Measurements from ENCODE around the gene FGF14.
A peak's percentile ranks its signal among the peaks of the same experiment; 100 is the strongest.

Gene FGF14

GRCh38 chr13:101714195-101714594 is 687.7 kb downstream of the FGF14 start:
- no peak overlapping the region for H3K27ac ChIP-seq
- no peak for DNase-seq (ENCODE audit: low read depth, low spot score)

- no peak overlapping the region for H3K27ac ChIP-seq
- DNase-seq (ENCODE audit: low read depth, low spot score) = no peak
Measured at GRCh38 chr13:101712026-101712348, 689.9 kb downstream of the FGF14 start.

DNA sequence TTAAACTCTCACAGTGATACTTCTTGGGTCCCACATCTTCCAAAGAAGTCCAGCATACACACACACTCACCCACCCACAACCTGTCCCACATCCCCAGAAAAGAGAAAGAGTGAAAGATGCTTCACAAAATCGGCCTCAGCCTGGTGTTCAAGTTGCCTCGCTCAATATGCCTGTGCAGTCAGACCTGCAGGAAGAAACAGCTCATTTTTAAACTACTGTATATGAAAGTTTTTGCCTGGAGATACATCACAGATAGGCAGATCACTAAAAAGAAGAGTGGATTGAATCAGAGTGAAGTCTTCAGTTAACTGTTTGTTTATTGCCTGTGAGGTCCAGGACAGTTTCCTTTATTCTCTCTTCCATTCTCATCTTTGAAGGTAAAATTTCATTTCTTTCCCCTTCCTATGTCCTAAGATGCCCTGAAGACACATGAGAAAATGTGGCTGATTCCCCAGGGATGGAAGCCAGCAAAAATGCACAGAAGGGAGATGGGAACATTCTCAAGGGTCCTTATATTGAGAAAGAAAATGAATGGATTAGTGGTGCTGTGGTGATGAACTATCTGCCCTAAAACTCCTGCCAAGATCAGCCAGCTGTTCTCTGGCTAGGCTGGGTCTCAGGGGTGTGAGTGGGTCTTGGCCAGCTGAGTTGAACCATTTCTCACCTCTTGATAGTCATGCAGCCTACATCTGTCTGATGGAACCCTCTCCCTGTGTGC is 690.4 kb downstream of the FGF14 start:
- H3K27ac ChIP-seq = no peak overlapping the region
- no peak for DNase-seq (ENCODE audit: low read depth, low spot score)

- no peak overlapping the region for H3K27ac ChIP-seq
- no peak for DNase-seq (ENCODE audit: low read depth, low spot score)
Measured at GRCh38 chr13:101709952-101710351, 691.9 kb downstream of the FGF14 start.

DNA sequence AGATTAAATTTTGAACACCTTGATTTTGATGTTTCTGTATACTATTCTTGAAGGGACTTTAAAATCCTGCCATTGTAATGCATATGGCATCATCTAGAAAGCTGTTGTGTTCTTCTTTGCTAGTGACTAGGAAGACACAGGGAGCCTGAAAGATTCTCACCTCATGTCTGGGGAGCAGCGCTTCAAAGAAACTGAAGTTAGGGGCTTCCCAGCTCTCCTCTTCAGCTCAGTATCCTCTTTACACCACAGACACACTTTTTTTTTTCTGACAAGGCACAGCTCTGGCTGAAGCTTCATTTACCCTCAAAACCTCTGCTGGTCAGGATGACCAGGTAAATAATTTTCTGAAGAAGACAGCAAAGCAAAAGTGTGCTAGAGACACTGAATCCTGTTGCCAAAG is 693.7 kb downstream of the FGF14 start:
- no peak overlapping the region for H3K27ac ChIP-seq
- no peak for DNase-seq (ENCODE audit: low read depth, low spot score)

- H3K27ac ChIP-seq = no peak overlapping the region
- no peak for DNase-seq (ENCODE audit: low read depth, low spot score)
Measured at GRCh38 chr13:101707659-101708058, 694.2 kb downstream of the FGF14 start.

GRCh38 chr13:101706651-101707050 is 695.2 kb downstream of the FGF14 start:
- H3K27ac ChIP-seq = no peak overlapping the region
- DNase-seq (ENCODE audit: low read depth, low spot score) = peak; percentile 56

GRCh38 chr13:101703838-101704237 is 698.0 kb downstream of the FGF14 start:
- DNase-seq (ENCODE audit: low read depth, low spot score) = no peak
- H3K27ac ChIP-seq = no peak overlapping the region

GRCh38 chr13:101703081-101703480 is 698.8 kb downstream of the FGF14 start:
- no peak for DNase-seq (ENCODE audit: low read depth, low spot score)
- no peak overlapping the region for H3K27ac ChIP-seq

DNA sequence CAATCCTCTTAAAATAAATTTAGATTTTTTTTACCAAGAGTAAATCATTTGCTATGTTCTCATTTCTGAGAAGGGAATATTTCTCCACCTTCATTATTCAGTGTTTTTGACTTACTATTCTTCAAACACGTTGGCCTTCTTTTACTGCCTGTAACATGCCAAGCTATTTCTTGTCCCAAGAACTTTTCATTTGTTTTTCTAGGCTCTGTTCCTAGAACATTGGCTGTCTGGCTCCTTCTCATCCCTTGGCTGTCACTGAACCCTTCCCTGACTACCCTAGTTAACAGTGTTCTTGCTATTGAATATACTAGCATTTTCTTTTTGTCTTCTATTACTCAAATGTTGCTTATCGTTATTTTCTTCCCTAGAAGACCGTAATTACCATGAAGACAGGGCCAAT is 701.2 kb downstream of the FGF14 start:
- H3K27ac ChIP-seq = no peak overlapping the region
- no peak for DNase-seq (ENCODE audit: low read depth, low spot score)

DNA sequence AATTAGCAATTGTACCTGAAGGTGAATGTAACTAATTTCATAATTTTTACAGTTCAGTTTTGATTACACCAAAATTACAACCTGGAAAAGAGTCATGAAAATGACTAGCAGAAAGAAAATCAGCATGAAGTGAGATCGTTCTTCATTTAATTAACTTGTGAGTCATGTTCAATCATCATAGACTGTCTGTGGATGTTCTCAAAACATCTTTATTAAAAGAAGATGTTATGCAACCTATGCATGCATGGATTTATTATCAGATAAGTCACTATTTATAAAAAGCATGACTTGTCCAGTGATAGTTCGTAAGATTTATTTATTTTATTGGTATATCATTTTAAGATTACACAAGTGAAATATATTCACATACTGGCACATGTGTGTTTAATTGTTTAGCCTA is 703.4 kb downstream of the FGF14 start:
- no peak overlapping the region for H3K27ac ChIP-seq
- DNase-seq (ENCODE audit: low read depth, low spot score) = no peak

GRCh38 chr13:101697745-101698144 is 704.1 kb downstream of the FGF14 start:
- no peak for DNase-seq (ENCODE audit: low read depth, low spot score)
- H3K27ac ChIP-seq = no peak overlapping the region

GRCh38 chr13:101695870-101696516 is 705.9 kb downstream of the FGF14 start:
- DNase-seq (ENCODE audit: low read depth, low spot score) = no peak
- H3K27ac ChIP-seq = no peak overlapping the region

- no peak overlapping the region for H3K27ac ChIP-seq
- DNase-seq (ENCODE audit: low read depth, low spot score) = no peak
Measured at GRCh38 chr13:101691341-101691860, 710.4 kb downstream of the FGF14 start.

DNA sequence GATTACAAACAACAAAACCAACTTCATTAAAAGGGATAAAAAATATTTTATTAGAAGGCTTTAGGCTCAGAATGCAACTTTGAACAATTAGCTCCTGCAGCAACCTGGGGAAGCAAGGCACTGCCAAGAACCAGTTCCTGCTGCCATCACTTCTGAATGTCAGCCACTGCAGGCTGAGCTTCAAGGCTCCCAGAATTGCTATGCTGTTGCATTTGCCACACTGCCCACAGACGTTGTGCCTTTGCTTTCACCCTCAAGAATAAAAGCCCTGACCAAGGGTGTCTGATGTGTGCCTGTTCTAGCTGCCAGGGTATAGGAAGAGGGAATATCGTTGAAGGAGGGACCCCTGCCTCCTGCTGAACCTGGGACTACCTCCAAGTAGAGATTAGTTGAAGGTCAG is 711.0 kb downstream of the FGF14 start:
- DNase-seq (ENCODE audit: low read depth, low spot score) = no peak
- H3K27ac ChIP-seq = no peak overlapping the region

DNA sequence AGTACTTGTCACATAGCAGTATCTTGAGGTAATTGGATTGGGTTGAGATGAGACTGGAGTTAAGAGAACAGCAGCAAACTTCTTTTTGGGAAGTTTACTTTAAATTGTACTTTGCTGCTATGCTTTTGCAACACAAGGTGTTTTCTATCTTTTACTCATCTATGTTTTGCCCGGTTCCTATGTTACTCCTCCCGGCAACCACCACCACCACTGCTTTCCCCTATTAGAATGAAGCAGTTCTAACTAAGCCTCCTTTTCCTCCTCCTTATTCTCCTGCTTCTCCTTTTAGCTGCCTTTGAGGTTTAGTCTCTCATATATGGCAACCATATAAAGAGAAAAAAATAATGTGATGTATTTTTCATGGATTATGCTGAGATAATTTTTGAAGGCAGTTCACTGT is 715.8 kb downstream of the FGF14 start:
- no peak for DNase-seq (ENCODE audit: low read depth, low spot score)
- H3K27ac ChIP-seq = no peak overlapping the region

DNA sequence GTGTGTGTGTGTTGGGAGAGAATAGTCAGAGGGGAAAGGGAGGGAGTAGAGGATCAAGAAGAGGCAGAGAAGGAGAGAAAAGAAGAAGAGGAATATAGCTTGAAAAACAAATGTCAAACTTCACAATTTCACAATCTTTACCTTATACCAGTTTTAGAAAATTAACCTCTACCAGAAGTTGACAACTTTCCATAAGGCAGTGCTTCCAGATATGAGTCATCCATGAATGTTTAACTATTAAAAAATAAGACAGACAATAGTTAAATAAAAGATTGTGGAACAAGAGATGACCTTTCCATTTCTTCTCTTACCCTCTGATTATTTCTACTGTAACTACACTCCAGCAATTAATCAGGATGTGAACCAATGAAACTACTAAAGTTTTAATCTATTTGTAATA is 720.0 kb downstream of the FGF14 start:
- no peak for DNase-seq (ENCODE audit: low read depth, low spot score)
- no peak overlapping the region for H3K27ac ChIP-seq

DNA sequence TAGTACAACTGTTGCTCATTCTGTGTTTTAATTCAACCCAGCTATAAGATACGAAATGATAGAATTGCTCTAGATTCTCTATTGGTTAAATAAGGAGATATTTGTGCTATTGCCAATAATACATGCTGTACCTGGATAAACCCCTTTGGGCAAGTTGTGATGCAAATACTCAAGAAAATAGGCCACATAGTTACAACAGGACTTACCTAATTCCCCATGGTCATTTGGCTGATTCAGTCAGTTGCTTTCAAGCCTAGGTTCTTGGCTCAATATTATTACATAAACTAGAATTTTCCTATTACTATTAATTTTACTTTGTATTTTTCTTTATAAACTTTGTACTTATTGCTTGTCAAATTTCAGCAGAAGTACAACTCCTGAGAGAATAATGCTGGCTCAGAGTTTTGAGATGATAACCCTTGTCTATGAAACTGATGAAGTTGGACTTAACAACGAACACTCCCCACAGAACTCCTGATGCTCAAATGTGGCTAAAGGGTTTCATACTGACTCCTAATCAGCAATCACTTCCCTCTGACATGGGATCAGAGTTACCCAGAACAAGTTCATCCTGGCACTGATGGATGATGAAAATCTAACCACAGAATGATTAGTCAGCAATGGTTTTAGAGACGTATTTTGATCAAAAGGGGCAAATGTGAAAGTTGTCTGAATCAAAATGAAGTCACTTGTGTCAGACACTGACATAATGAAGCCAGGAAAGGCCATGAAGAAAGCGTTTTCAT is 728.3 kb downstream of the FGF14 start:
- DNase-seq (ENCODE audit: low read depth, low spot score) = no peak
- H3K27ac ChIP-seq = no peak overlapping the region

GRCh38 chr13:101661839-101662238 is 740.0 kb downstream of the FGF14 start:
- DNase-seq (ENCODE audit: low read depth, low spot score) = no peak
- H3K27ac ChIP-seq = no peak overlapping the region
